Posterior cingulate gyrus (tissue), 11 donors: ENCODE data around the gene NDUFAF8.
A peak's percentile ranks its signal among the peaks of the same experiment; 100 is the strongest.

Experiments
- DNase-seq, 10 donors: peaks; one replicate each; pipeline versions ENCODE4 v3.0.0 to v3.0.0-alpha.2; 2020 to 2021; ENCODE audit warnings: mixed read lengths in 3 of 10
- intact Hi-C: fragments of 100-400 bp; cut with DNase I; formaldehyde crosslinking; loops from one replicate; pipeline ENCODE4 v1.15.1; 2023

Gene NDUFAF8

GRCh38 chr17:81235822-81236740 is 3.0 kb upstream of the NDUFAF8 start:
- intact Hi-C loops: no loop called here
- no peak for DNase-seq

GRCh38 chr17:81236784-81237183 is 2.3 kb upstream of the NDUFAF8 start:
- DNase-seq: no peak
- intact Hi-C loops: no loop called here

- DNase-seq: no peak
- intact Hi-C loops: no loop called here
Measured at GRCh38 chr17:81237591-81238489, 1.3 kb upstream of the NDUFAF8 start.

GRCh38 chr17:81238490-81238814 is 666 bp upstream of the NDUFAF8 start:
- no peak for DNase-seq
- intact Hi-C loops: no loop called here

GRCh38 chr17:81239714-81240555 is 817 bp downstream of the NDUFAF8 start:
- intact Hi-C loops: loop anchor here (5.0 kb wide), 1 partner anchor 98 kb away; no protein-coding TSS in a partner anchor
- DNase-seq: no peak

- no peak for DNase-seq
- intact Hi-C loops: loop anchor here (5.0 kb wide), 1 partner anchor 98 kb away; no protein-coding TSS in a partner anchor
Measured at GRCh38 chr17:81240761-81241160, 1.6 kb downstream of the NDUFAF8 start.

GRCh38 chr17:81241203-81241602 is 2.1 kb downstream of the NDUFAF8 start:
- intact Hi-C loops: loop anchor here (5.0 kb wide), 1 partner anchor 99 kb away; no protein-coding TSS in a partner anchor
- DNase-seq: no peak

- intact Hi-C loops: loop anchor here (5.0 kb wide), 1 partner anchor 100 kb away; no protein-coding TSS in a partner anchor
- peak in 7 of 10 donors; percentile 51 to 94 (median 67) for DNase-seq
Measured at GRCh38 chr17:81241648-81242420, 2.7 kb downstream of the NDUFAF8 start.

- peak in 1 of 10 donors; percentile 86 for DNase-seq
- intact Hi-C loops: loop anchor here (5.0 kb wide), 1 partner anchor 100 kb away; no protein-coding TSS in a partner anchor
Measured at GRCh38 chr17:81242421-81243332, 3.6 kb downstream of the NDUFAF8 start.

- intact Hi-C loops: loop anchor here (5.0 kb wide), 1 partner anchor 101 kb away; no protein-coding TSS in a partner anchor
- DNase-seq: peak in 1 of 10 donors; percentile 3
Measured at GRCh38 chr17:81243333-81243664, 4.2 kb downstream of the NDUFAF8 start.

- DNase-seq: peak in 3 of 10 donors; percentile 5 to 80 (median 68)
- intact Hi-C loops: loop anchor here (5.0 kb wide), 1 partner anchor 102 kb away; no protein-coding TSS in a partner anchor
Measured at GRCh38 chr17:81244358-81245023, 5.4 kb downstream of the NDUFAF8 start.

- peak in 3 of 10 donors; percentile 7 to 78 (median 75) for DNase-seq
- intact Hi-C loops: no loop called here
Measured at GRCh38 chr17:81245024-81245664, 6.0 kb downstream of the NDUFAF8 start.

GRCh38 chr17:81245665-81246342 is 6.7 kb downstream of the NDUFAF8 start:
- peak in 3 of 10 donors; percentile 3 to 79 (median 77) for DNase-seq
- intact Hi-C loops: no loop called here

- peak in 3 of 10 donors; percentile 4 to 57 (median 43) for DNase-seq
Measured at GRCh38 chr17:81246343-81246670, 7.2 kb downstream of the NDUFAF8 start.

GRCh38 chr17:81246679-81247338 is 7.7 kb downstream of the NDUFAF8 start:
- intact Hi-C loops: no loop called here
- DNase-seq: peak in 4 of 10 donors; percentile 4 to 83 (median 61)

More at GRCh38 chr17:81246343-81246670, 7.2 kb downstream of the NDUFAF8 start:
- intact Hi-C loops: no loop called here
